ENCODE results near the gene SPDEF. TPM values are rescaled to one million over a fixed set of nuclear protein-coding genes. Genes with fewer than 3 reads are reported as not detected.

The SPDEF gene
- polyA plus RNA-seq, 10 donors = 0.07 to 0.09 (median 0.08) TPM; not detected in 7

DNA sequence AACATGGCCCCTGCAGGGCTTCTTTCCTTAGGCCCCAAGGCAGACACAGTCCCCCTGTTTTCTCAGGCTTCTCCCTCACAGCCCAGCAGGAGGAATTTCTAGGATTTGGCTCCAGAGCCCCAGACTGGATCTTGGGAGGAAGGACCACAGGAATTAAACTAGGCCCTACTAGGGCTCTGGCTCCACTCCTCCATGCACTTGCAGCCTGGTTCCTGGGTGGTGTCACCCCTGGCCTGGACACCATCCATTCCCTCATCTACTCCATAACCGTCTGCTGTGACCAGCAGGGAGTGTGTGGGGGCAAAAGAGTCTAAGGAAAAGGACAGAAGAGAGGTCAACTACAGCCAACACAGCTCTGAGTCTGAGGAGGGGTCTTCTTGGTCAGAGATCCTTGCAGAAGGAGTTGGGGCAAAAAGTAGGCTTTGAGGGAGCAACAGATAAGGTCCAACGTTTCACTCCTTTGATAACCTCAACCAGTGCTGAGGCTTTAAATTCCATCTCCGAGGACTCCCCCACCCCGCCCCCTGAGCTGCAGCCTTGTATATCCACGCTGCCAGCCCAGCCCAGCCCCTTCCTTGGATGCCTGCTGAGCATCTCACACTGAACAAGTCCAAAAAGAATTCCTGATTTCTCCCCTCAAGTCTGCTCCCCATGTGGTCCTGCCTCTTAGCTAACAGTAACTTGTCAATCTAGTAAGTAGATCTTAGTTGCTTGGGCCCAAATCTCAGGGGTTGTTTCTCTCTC, 27.9 kb upstream of the SPDEF start:
- no peak for DNase-seq

DNA sequence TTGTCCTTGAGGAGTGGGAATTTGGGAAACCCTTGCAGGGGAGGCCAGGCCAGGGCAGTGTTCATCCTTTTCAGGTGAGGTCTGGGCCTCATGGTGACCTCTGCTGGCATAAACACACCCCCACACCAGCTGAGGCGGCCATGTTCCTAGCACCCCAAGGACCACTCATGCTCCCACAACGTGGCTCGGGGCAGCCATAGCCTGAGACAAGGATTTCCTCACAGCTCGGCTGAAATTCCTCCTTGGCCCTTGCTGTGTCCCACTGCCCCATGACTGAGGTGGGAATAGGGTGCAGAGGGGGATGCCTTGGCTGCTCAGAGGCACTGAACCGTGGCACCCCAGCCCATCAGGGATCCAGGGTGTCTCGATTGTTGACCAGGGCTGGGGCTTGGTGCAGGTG, 27.3 kb upstream of the SPDEF start:
- DNase-seq = no peak

GRCh38 chr6:34581561-34581920, 25.4 kb upstream of the SPDEF start:
- DNase-seq = no peak

- DNase-seq = peak in 1 of 3 donors; percentile 30
Measured at GRCh38 chr6:34580707-34581560, 24.8 kb upstream of the SPDEF start.

DNA sequence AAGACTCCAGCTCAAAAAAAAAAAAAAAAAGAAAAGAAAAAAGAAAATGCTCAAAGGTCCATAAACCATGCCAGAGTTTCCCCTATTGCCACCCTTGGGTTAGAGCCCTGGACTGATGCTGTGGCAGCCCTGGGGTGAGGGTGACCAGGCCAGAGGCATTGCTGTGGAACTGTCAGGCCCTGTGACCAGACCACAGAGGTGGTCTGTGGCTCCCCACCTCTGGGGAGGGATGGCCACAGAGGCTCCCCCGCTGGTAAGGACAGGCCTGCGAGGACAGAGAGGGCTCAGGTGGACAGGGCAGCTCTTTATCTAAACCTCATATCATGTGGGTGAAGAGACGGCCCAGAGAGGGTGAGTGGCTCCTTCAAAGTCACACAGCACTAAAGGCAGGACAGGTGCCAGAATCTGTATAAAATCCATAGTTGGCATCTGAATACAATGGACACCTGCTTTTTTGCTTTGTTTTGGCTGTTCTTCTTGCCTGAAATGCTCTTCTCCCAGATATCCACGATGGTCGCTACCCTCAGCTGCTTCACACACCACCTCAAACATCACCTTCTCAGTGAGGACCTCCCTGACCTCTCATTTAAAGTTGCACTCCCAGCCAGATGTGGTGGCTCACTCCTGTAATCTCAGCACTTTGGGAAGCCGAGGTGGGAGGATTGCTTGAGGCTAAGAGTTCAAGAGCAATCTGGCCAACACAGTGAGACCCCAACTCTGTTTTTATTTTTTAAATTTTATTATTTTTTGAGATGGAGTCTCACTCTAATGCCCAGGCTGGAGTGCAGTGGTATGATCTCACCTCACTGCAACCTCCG, 22.5 kb upstream of the SPDEF start:
- no peak for DNase-seq

DNA sequence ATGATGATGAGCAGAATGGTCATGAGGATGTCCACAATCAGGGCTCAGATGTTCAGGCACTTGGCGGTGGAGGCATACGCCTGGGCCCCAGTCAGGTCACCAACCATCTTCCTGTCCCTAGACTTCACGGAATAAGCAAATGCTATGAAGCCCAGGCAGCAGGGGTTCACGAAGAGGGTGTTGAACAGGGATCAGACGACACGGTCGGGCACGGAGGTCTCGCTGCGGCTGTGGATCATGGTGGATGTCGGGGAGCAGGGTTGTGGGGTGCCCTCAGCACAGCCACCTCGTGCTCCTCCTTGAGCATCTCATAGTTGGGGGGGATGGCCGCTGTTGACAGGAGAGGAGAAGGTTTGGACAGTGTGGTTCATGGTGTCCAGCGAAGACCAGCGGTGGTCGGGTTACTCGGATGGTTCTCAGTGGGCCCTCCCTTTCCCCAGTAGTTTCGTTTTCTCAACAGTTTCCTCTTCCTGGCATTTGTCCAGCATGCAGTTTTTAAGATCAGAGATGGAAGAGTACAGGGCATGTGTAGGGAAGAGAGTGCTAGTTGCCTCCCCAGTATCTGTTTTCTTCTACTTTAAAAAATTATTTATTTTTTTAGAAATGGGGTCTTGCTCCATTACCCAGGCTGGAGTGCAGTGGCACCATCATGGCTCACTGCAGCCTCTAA, 20.3 kb upstream of the SPDEF start:
- DNase-seq = peak in 1 of 3 donors; percentile 23

DNA sequence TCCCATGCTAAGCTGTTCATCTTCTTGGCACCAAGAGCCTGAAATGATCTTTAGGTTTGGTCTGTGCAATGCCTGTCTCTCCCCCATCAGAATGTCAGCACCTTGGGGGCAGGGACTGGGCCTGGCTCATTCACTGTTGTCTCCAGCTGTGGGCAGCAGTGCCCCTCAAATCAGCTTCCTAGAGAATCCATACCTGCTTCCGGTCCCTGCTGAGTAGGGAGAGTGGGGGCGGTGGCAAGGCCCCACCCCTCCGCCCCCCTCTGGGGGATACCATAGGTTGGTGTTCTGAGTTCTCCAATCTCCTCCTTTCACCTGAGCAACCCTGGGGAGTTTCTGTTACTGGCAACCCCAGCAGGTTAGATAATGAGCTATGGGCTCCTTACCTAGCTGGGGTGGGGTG, 19.2 kb upstream of the SPDEF start:
- DNase-seq = no peak

DNA sequence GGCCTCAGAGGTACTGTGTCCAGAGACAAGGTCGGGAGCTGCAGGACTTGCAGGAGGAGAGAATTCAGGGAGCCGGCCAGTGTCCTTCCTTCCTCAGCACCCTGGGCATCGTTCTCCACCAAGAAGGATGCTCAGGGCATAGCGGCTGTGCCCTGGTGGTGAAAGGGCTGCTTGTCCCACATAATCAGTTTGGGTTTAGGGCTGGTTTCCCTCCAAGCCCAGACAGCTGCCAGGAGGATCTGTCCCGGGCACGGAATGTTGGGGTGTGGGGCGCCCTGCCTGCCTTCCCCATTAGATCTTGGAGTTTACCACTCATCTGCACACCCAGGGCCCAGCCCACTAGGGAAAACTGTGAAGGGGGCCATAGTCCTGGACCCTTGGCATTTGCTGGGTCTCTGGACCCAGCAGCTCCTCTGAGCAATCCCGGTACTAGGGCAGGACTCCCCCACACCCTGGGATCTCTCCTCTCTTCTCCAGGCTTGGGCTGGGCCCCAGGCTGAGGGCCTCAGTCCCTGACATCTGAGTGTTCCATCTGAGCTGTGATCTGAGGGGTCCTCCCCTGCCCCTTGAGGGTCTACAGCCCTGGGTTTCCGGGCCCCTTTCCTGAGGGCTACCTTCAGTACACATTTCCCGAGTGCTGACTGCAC, 18.6 kb upstream of the SPDEF start:
- no peak for DNase-seq

GRCh38 chr6:34573567-34574183, 17.5 kb upstream of the SPDEF start:
- DNase-seq = no peak

DNA sequence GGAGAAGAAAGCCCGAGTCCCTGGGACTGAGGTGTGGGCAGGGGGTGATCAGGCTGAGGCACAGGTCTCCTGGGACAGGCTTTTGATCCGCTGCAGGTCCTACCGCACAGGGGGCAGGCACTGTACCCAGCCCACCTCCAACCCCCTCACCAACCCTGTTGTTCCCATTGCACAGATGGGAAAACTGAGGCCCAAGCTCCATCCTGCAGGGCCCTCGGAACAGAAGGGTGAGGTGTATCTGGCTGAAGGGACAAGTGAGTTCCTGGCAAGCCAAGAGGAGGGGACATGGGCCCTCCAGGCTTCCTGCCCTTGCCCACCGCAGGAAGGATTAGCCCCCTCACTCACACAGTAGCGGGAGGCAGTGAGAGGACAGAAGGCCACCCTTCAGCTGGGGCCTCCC, 16.5 kb upstream of the SPDEF start:
- no peak for DNase-seq

DNA sequence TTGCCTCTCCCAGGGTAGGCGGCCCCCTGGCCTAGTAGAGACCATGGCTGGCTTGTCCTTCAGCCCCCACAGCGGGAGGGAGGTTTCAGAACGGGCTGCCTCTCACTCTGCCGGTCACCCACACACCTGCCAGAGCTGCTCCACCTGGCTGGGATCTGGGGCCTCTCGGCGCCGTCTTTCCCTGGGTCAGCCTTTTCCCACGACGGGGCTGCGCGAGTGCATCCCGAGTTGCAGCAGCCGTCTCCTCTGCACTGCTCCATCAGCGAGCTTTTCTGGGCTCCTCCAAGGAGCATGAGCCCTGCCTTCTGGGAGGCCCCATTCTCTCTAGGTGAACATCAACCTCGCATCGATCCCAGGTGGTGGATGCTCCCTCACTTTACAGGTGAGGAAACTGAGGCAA, 15.9 kb upstream of the SPDEF start:
- no peak for DNase-seq

GRCh38 chr6:34571388-34571787, 15.3 kb upstream of the SPDEF start:
- DNase-seq = peak in 2 of 3 donors; percentile 20 to 49

GRCh38 chr6:34570066-34570833, 14.1 kb upstream of the SPDEF start:
- DNase-seq = no peak

DNA sequence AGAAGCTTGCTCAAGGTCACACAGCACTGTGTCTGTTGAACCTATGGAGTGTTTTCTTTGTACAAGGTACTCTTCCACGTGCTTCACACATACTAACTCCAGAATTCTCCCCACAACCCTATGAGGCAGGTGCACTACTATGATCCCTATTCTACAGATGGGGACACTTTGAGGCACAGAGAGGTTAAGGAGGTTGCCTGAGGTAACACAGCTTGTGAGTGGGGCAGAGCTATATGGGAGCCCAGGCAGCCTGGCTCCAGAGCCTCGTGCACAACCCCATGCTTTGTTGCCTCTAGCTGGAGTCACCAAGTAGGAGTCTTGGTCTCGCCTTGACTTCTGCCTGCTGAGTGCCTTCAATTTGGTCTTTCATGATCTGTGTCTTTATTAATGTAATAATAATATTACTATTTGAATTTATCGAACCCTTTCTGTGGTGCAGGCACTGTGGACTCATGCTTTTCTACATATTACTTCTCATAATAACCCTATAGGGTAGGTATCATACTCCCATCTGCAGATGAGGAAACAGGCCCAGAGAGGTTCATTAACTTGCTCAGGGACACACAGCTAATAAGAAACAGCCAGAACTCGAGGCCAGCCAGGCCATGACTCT, 13.3 kb upstream of the SPDEF start:
- DNase-seq = no peak

GRCh38 chr6:34568341-34569201, 12.4 kb upstream of the SPDEF start:
- no peak for DNase-seq

DNA sequence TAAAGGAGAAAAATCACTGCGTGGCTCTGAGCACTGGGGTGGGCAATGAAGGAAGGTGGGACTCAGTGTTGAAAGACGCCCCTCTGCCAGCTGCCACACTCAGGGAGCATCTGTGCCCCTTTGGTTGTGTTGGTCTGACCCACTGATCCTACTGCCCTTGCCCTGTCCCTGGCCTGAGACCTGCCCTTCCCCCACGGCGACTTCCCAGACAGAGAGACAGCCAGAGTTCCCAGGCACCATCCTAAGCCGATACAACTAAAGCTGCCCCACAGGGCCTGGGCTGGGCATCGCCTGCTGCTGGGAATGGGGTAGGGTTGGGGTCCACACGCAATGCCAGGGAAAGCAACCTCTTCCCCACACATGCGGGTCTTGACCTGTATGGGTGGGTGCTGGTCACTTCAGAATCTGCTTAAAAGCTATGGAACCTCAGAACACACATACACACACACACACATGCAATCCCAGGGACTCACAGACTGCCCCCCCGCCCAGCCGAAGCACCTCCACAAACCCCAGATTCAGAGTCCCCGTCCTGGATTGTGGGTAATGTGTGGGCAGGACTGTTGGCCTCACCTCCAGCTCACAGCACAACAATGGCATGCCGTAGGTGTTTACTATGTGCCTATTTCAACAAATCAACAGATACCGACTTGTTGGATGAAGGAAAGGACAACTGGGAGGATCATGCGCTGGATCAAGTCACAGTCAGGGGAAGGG, 10.9 kb upstream of the SPDEF start:
- DNase-seq = no peak

GRCh38 chr6:34565722-34566137, 9.6 kb upstream of the SPDEF start:
- DNase-seq = no peak

DNA sequence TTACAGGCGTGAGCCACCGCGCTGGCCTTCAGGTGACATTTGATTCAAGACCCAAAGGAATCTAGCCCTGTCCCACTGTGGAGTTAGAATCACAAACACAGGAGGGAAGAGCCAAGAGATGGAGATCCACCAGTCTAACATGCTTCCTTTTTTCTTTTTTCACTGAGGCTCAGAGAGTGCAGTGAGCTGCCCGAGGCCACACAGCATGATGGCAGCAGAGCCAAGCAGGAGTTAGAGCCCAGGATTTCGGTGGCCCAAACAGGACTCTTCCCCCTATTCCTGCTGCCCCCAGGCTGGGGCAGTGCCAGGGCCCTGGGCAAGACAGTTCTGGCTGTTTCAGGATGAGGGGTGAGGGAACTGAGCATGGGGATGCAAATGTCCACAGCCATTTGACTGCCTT, 8.1 kb upstream of the SPDEF start:
- no peak for DNase-seq

All from muscle of back (tissue), 11 donors.